ENCODE data around the gene CNDP1. TPM values are rescaled to one million over a fixed set of nuclear protein-coding genes. Genes with fewer than 3 reads are reported as not detected.

Gene CNDP1
- total and polyA plus RNA-seq, 9 donors: 0.04 to 0.76 (median 0.26) TPM; not detected in 1

GRCh38 chr18:74528913-74529312 lies 5.4 kb upstream of the CNDP1 start:
- no CpG with 5 or more reads among the region's 3 CpGs for WGBS (ENCODE audit: insufficient coverage)
- no peaks in the 10 kb centered on the region for H3K27me3 ChIP-seq (ENCODE audit: control insufficient read depth, insufficient read depth, low read length)
- H3K27ac ChIP-seq (ENCODE audit: low read length): no peak overlapping the region
- no peaks in the 10 kb centered on the region for H3K9me3 ChIP-seq (replicated peaks; ENCODE audit: control insufficient read depth, low read depth, low read length)
- no peaks in the 10 kb centered on the region for H3K4me1 ChIP-seq (ENCODE audit: control insufficient read depth, insufficient read depth, low read length)
- H3K36me3 ChIP-seq (ENCODE audit: control insufficient read depth, insufficient read depth, low read length): no peaks in the 10 kb centered on the region
- no peak overlapping the region for H3K4me3 ChIP-seq (ENCODE audit: low read length)
- no peak for DNase-seq

- no peak overlapping the region for H3K27ac ChIP-seq (ENCODE audit: low read length)
- no peaks in the 10 kb centered on the region for H3K9me3 ChIP-seq (replicated peaks; ENCODE audit: control insufficient read depth, low read depth, low read length)
- no peak overlapping the region for H3K4me3 ChIP-seq (ENCODE audit: low read length)
- 82% methylated on average over 5 of the region's 6 CpGs for WGBS (ENCODE audit: insufficient coverage)
- DNase-seq: no peak
- no peaks in the 10 kb centered on the region for H3K27me3 ChIP-seq (ENCODE audit: control insufficient read depth, insufficient read depth, low read length)
- no peaks in the 10 kb centered on the region for H3K4me1 ChIP-seq (ENCODE audit: control insufficient read depth, insufficient read depth, low read length)
- no peaks in the 10 kb centered on the region for H3K36me3 ChIP-seq (ENCODE audit: control insufficient read depth, insufficient read depth, low read length)
These were observed 4.9 kb upstream of the CNDP1 start for GRCh38 chr18:74529378-74529777.

GRCh38 chr18:74529811-74530583 lies 4.3 kb upstream of the CNDP1 start:
- Histone ChIP-seq H3K9me3 (replicated peaks; ENCODE audit: control insufficient read depth, low read depth, low read length) (no peaks in the 10 kb centered on the region), H3K36me3 (ENCODE audit: control insufficient read depth, insufficient read depth, low read length) (no peaks in the 10 kb centered on the region), H3K4me1 (ENCODE audit: control insufficient read depth, insufficient read depth, low read length) (no peaks in the 10 kb centered on the region), H3K4me3 (ENCODE audit: low read length) (no peak overlapping the region), H3K27ac (ENCODE audit: low read length) (no peak overlapping the region), H3K27me3 (ENCODE audit: control insufficient read depth, insufficient read depth, low read length) (no peaks in the 10 kb centered on the region)
- WGBS (ENCODE audit: insufficient coverage): 92% methylated on average over 25 of the region's 25 CpGs
- no peak for DNase-seq

- H3K36me3 ChIP-seq (ENCODE audit: control insufficient read depth, insufficient read depth, low read length): no peaks in the 10 kb centered on the region
- H3K4me3 ChIP-seq (ENCODE audit: low read length): no peak overlapping the region
- no peaks in the 10 kb centered on the region for H3K27me3 ChIP-seq (ENCODE audit: control insufficient read depth, insufficient read depth, low read length)
- H3K4me1 ChIP-seq (ENCODE audit: control insufficient read depth, insufficient read depth, low read length): no peaks in the 10 kb centered on the region
- whole genome bisulfite sequencing (ENCODE audit: insufficient coverage): 79% methylated on average over 5 of the region's 6 CpGs
- DNase-seq: no peak
- H3K27ac ChIP-seq (ENCODE audit: low read length): no peak overlapping the region
- no peaks in the 10 kb centered on the region for H3K9me3 ChIP-seq (replicated peaks; ENCODE audit: control insufficient read depth, low read depth, low read length)
These were observed 3.8 kb upstream of the CNDP1 start for GRCh38 chr18:74530584-74530862.

GRCh38 chr18:74531043-74531442 lies 3.3 kb upstream of the CNDP1 start:
- DNase-seq: no peak
- Histone ChIP-seq H3K36me3 (ENCODE audit: control insufficient read depth, insufficient read depth, low read length) (no peaks in the 10 kb centered on the region), H3K4me1 (ENCODE audit: control insufficient read depth, insufficient read depth, low read length) (no peaks in the 10 kb centered on the region), H3K4me3 (ENCODE audit: low read length) (no peak overlapping the region), H3K27me3 (ENCODE audit: control insufficient read depth, insufficient read depth, low read length) (no peaks in the 10 kb centered on the region), H3K9me3 (replicated peaks; ENCODE audit: control insufficient read depth, low read depth, low read length) (no peaks in the 10 kb centered on the region), H3K27ac (ENCODE audit: low read length) (no peak overlapping the region)
- 84% methylated on average over 6 of the region's 7 CpGs for WGBS (ENCODE audit: insufficient coverage)

- Histone ChIP-seq H3K4me1 (ENCODE audit: control insufficient read depth, insufficient read depth, low read length) (no peaks in the 10 kb centered on the region), H3K4me3 (ENCODE audit: low read length) (no peak overlapping the region), H3K27me3 (ENCODE audit: control insufficient read depth, insufficient read depth, low read length) (no peaks in the 10 kb centered on the region), H3K27ac (ENCODE audit: low read length) (no peak overlapping the region), H3K9me3 (replicated peaks; ENCODE audit: control insufficient read depth, low read depth, low read length) (no peaks in the 10 kb centered on the region), H3K36me3 (ENCODE audit: control insufficient read depth, insufficient read depth, low read length) (no peaks in the 10 kb centered on the region)
- 35% methylated on average over 6 of the region's 9 CpGs for WGBS (ENCODE audit: insufficient coverage)
- DNase-seq: no peak
These were observed 1.7 kb upstream of the CNDP1 start for GRCh38 chr18:74532511-74533025.

- Histone ChIP-seq H3K9me3 (replicated peaks; ENCODE audit: control insufficient read depth, low read depth, low read length) (no peaks in the 10 kb centered on the region), H3K36me3 (ENCODE audit: control insufficient read depth, insufficient read depth, low read length) (no peaks in the 10 kb centered on the region), H3K27ac (ENCODE audit: low read length) (no peak overlapping the region), H3K4me3 (ENCODE audit: low read length) (no peak overlapping the region), H3K27me3 (ENCODE audit: control insufficient read depth, insufficient read depth, low read length) (no peaks in the 10 kb centered on the region), H3K4me1 (ENCODE audit: control insufficient read depth, insufficient read depth, low read length) (no peaks in the 10 kb centered on the region)
- 92% methylated on average over 12 of the region's 12 CpGs for WGBS (ENCODE audit: insufficient coverage)
- no peak for DNase-seq
These were observed 634 bp upstream of the CNDP1 start for GRCh38 chr18:74533666-74534065.

GRCh38 chr18:74534981-74535649 lies 815 bp downstream of the CNDP1 start:
- no peak for DNase-seq
- WGBS (ENCODE audit: insufficient coverage): 90% methylated on average over 6 of the region's 9 CpGs
- Histone ChIP-seq H3K27ac (ENCODE audit: low read length) (no peak overlapping the region), H3K9me3 (replicated peaks; ENCODE audit: control insufficient read depth, low read depth, low read length) (no peaks in the 10 kb centered on the region), H3K36me3 (ENCODE audit: control insufficient read depth, insufficient read depth, low read length) (no peaks in the 10 kb centered on the region), H3K4me3 (ENCODE audit: low read length) (no peak overlapping the region), H3K27me3 (ENCODE audit: control insufficient read depth, insufficient read depth, low read length) (no peaks in the 10 kb centered on the region), H3K4me1 (ENCODE audit: control insufficient read depth, insufficient read depth, low read length) (no peaks in the 10 kb centered on the region)

GRCh38 chr18:74539289-74539688 lies 5.0 kb downstream of the CNDP1 start:
- no peaks in the 10 kb centered on the region for H3K9me3 ChIP-seq (replicated peaks; ENCODE audit: control insufficient read depth, low read depth, low read length)
- no peak overlapping the region for H3K27ac ChIP-seq (ENCODE audit: low read length)

GRCh38 chr18:74540652-74541421 lies 6.5 kb downstream of the CNDP1 start:
- no peak overlapping the region for H3K27ac ChIP-seq (ENCODE audit: low read length)
- no peaks in the 10 kb centered on the region for H3K9me3 ChIP-seq (replicated peaks; ENCODE audit: control insufficient read depth, low read depth, low read length)
- no peak for DNase-seq
- 55% methylated on average over 15 of the region's 20 CpGs for WGBS (ENCODE audit: insufficient coverage)
- H3K36me3 ChIP-seq (ENCODE audit: control insufficient read depth, insufficient read depth, low read length): no peaks in the 10 kb centered on the region
- H3K4me3 ChIP-seq (ENCODE audit: low read length): no peak overlapping the region
- peaks cover 9% of the 10 kb centered on the region for H3K4me1 ChIP-seq (ENCODE audit: control insufficient read depth, insufficient read depth, low read length)
- H3K27me3 ChIP-seq (ENCODE audit: control insufficient read depth, insufficient read depth, low read length): no peaks in the 10 kb centered on the region

More at GRCh38 chr18:74539289-74539688, 5.0 kb downstream of the CNDP1 start:
- Histone ChIP-seq H3K36me3 (ENCODE audit: control insufficient read depth, insufficient read depth, low read length) (no peaks in the 10 kb centered on the region), H3K4me3 (ENCODE audit: low read length) (no peak overlapping the region), H3K27me3 (ENCODE audit: control insufficient read depth, insufficient read depth, low read length) (no peaks in the 10 kb centered on the region), H3K4me1 (ENCODE audit: control insufficient read depth, insufficient read depth, low read length) (peaks cover 2% of the 10 kb centered on the region)
- no peak for DNase-seq
- WGBS (ENCODE audit: insufficient coverage): 64% methylated on average over 11 of the region's 11 CpGs
